ENCODE measurements around the gene SLC24A3.
A peak's percentile ranks its signal among the peaks of the same experiment; 100 is the strongest.

The SLC24A3 gene

GRCh38 chr20:19598117-19598850 lies 385.8 kb downstream of the SLC24A3 start:
- DNase-seq (ENCODE audit: low spot score): no peak

- DNase-seq (ENCODE audit: low spot score): no peak
Measured at GRCh38 chr20:19599200-19599599, 386.8 kb downstream of the SLC24A3 start.

- no peak for DNase-seq (ENCODE audit: low spot score)
Measured at GRCh38 chr20:19600042-19600441, 387.6 kb downstream of the SLC24A3 start.

GRCh38 chr20:19601126-19601810 lies 388.8 kb downstream of the SLC24A3 start:
- no peak for DNase-seq (ENCODE audit: low spot score)

- DNase-seq (ENCODE audit: low spot score): no peak
Measured at GRCh38 chr20:19602675-19603375, 390.4 kb downstream of the SLC24A3 start.

GRCh38 chr20:19603376-19603750 lies 390.9 kb downstream of the SLC24A3 start:
- no peak for DNase-seq (ENCODE audit: low spot score)

GRCh38 chr20:19605786-19606485 lies 393.5 kb downstream of the SLC24A3 start:
- no peak for DNase-seq (ENCODE audit: low spot score)

- no peak for DNase-seq (ENCODE audit: low spot score)
Measured at GRCh38 chr20:19609642-19610223, 397.3 kb downstream of the SLC24A3 start.

- DNase-seq (ENCODE audit: low spot score): no peak
Measured at GRCh38 chr20:19615629-19616028, 403.2 kb downstream of the SLC24A3 start.

- no peak for DNase-seq (ENCODE audit: low spot score)
Measured at GRCh38 chr20:19616081-19616480, 403.6 kb downstream of the SLC24A3 start.

- DNase-seq (ENCODE audit: low spot score): no peak
Measured at GRCh38 chr20:19616620-19617019, 404.2 kb downstream of the SLC24A3 start.

- no peak for DNase-seq (ENCODE audit: low spot score)
Measured at GRCh38 chr20:19617256-19617655, 404.8 kb downstream of the SLC24A3 start.

GRCh38 chr20:19618711-19619110 lies 406.3 kb downstream of the SLC24A3 start:
- no peak for DNase-seq (ENCODE audit: low spot score)

- no peak for DNase-seq (ENCODE audit: low spot score)
Measured at GRCh38 chr20:19619904-19620430, 407.5 kb downstream of the SLC24A3 start.

- no peak for DNase-seq (ENCODE audit: low spot score)
Measured at GRCh38 chr20:19620446-19620845, 408.0 kb downstream of the SLC24A3 start.

- no peak for DNase-seq (ENCODE audit: low spot score)
Measured at GRCh38 chr20:19621072-19621471, 408.6 kb downstream of the SLC24A3 start.

GRCh38 chr20:19624221-19624965 lies 412.0 kb downstream of the SLC24A3 start:
- no peak for DNase-seq (ENCODE audit: low spot score)

- DNase-seq (ENCODE audit: low spot score): no peak
Measured at GRCh38 chr20:19625426-19625825, 413.0 kb downstream of the SLC24A3 start.

- DNase-seq (ENCODE audit: low spot score): no peak
Measured at GRCh38 chr20:19626896-19627295, 414.5 kb downstream of the SLC24A3 start.

- DNase-seq (ENCODE audit: low spot score): peak; percentile 68
Measured at GRCh38 chr20:19628570-19629134, 416.2 kb downstream of the SLC24A3 start.

- DNase-seq (ENCODE audit: low spot score): no peak
Measured at GRCh38 chr20:19631410-19631809, 419.0 kb downstream of the SLC24A3 start.

Measured in AG20443 (cell line).